Keratinocyte (primary cell): ENCODE results near the gene MON2.

Experiments
- CTCF ChIP-seq, 3 experiments: IDR thresholded peaks in 1 of 3; conservative IDR thresholded peaks in 1 of 3; optimal IDR thresholded peaks in 1 of 3; 2 replicates in 2 of 3; 3 replicates in 1 of 3; pipeline versions ENCODE3 to v1.5.1; 2011; ENCODE audit warnings: low read length in 3 of 3, mild to moderate bottlenecking in 3 of 3, moderate library complexity in 2 of 3, control low read depth in 1 of 3, inconsistent platforms in 1 of 3; ENCODE audit not compliant: insufficient read depth in 2 of 3; ENCODE audit errors: extremely low read depth in 1 of 3
- EZH2 ChIP-seq: IDR thresholded peaks from one replicate; pipeline ENCODE4 v1.6.1; 2012; ENCODE audit warnings: inconsistent platforms, mild to moderate bottlenecking, low read length, moderate library complexity

GRCh38 chr12:62618930-62619329 lies 152.3 kb downstream of the MON2 start:
- no peak for TF ChIP-seq EZH2
- no peak for TF ChIP-seq CTCF (optimal IDR thresholded peaks at IDR 0.05 in 1 of 3, IDR thresholded peaks at IDR 0.05 in 1 of 3, conservative IDR thresholded peaks at IDR 0.05 in 1 of 3; ENCODE audit: extremely low read depth in 1 of 3, insufficient read depth in 2 of 3, low read length in 3 of 3)
